HG03439 (cell line): ENCODE data around the gene DHFR2.
"Not testable (repeated sequence)": the region's sequence is repeated elsewhere in the genome, so short reads cannot be mapped to it uniquely, and the experiment has no call there.

ENCODE experiments used
- ATAC-seq: cut with Tn5 transposase; IDR thresholded peaks from one replicate; pipeline ENCODE4 v1.9.1; 2021; ENCODE audit warnings: mild to moderate bottlenecking, moderate library complexity; ENCODE audit not compliant: unreplicated experiment

DHFR2 gene

GRCh38 chr3:94062513-94063404 is at the start of gene DHFR2, which contains the start of gene NSUN3:
TSS of gene DHFR2 (minus strand) at chr3:94062916. CDS start at chr3:94061511, 1,405 bp downstream.
TSS of gene NSUN3 (plus strand) at chr3:94063061. CDS start at chr3:94063127, 66 bp downstream.
- peak; percentile 95 for ATAC-seq

GRCh38 chr3:94110854-94111253 is 48.1 kb upstream of the DHFR2 start:
- no peak for ATAC-seq

GRCh38 chr3:94110232-94110631 is 47.5 kb upstream of the DHFR2 start:
- ATAC-seq, result not testable (repeated sequence)

- no peak for ATAC-seq
Observed at GRCh38 chr3:94106268-94106667, 43.6 kb upstream of the DHFR2 start.

GRCh38 chr3:94101860-94102259 is 39.1 kb upstream of the DHFR2 start:
- ATAC-seq, result no peak

GRCh38 chr3:94099311-94099710 is 36.6 kb upstream of the DHFR2 start:
- no peak for ATAC-seq

GRCh38 chr3:94098452-94098851 is 35.7 kb upstream of the DHFR2 start:
- no peak for ATAC-seq

- ATAC-seq, result no peak
Observed at GRCh38 chr3:94095111-94095510, 32.4 kb upstream of the DHFR2 start.

- ATAC-seq, result no peak
Observed at GRCh38 chr3:94093151-94093550, 30.4 kb upstream of the DHFR2 start.

- no peak for ATAC-seq
Observed at GRCh38 chr3:94092086-94092485, 29.4 kb upstream of the DHFR2 start.

- ATAC-seq, result no peak
Observed at GRCh38 chr3:94089126-94089525, 26.4 kb upstream of the DHFR2 start.

GRCh38 chr3:94083261-94083660 is 20.5 kb upstream of the DHFR2 start:
- no peak for ATAC-seq

GRCh38 chr3:94082391-94082937 is 19.7 kb upstream of the DHFR2 start:
- no peak for ATAC-seq

- no peak for ATAC-seq
Observed at GRCh38 chr3:94081884-94082283, 19.2 kb upstream of the DHFR2 start.

- not testable (repeated sequence) for ATAC-seq
Observed at GRCh38 chr3:94080552-94080951, 17.8 kb upstream of the DHFR2 start.

GRCh38 chr3:94076055-94076454 is 13.3 kb upstream of the DHFR2 start:
- ATAC-seq, result no peak

GRCh38 chr3:94071713-94072284 is 9.1 kb upstream of the DHFR2 start:
- ATAC-seq, result peak; percentile 60

GRCh38 chr3:94070341-94070911 is 7.7 kb upstream of the DHFR2 start:
- peak; percentile 76 for ATAC-seq

- no peak for ATAC-seq
Observed at GRCh38 chr3:94069194-94069813, 6.6 kb upstream of the DHFR2 start.

GRCh38 chr3:94066506-94067500 is 4.1 kb upstream of the DHFR2 start:
- no peak for ATAC-seq
